Measurements from ENCODE around the gene TBC1D22A.

DNA sequence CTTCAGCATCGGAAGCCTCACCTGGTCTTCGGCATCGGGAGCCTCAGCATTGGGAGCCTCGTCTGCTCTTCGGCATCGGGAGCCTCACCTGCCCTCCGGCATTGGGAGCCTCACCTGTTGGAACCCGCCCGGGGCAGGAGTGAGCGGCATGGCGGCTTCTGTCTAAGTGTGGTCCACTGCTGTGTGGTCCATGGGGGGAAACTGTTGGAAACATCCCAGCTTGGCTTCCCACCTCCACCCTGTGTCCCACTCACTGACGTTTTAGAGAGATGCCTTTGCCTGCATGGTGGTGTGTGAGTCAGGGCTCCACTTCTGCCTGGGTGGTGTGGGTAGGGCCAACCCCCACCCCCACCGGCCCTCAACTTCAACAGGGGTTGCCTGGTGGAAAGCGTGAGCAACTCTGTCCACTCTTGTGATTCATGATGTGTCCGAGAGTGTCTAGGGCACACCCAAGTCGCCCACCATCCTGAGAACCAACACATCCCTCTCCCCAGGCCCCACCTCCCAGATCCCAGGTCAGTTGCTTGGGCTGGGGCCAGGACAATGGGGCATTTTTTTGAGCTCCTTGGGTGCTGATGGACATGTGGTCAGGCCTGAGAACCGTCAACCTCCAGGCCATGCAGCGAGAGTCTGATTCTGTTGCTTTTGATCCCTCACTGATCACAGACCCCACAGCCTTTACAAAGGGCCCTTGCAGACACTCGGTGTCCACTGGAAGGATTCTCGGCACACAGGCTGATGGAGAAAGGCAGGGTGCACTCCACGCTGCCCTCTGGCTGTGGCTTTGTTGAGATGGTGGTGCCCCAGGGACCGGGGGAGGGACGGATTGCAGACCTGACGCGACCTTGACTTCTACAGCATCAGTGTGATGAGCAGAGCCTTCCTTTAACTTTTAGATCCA lies 406.7 kb downstream of the TBC1D22A start:
- TF ChIP-seq CTCF (IDR thresholded peaks at IDR 0.05): peak in 1 of 5 experiments; percentile 13
- no peak for TF ChIP-seq EP300 (IDR thresholded peaks at IDR 0.05; ENCODE audit: low read depth)
- no peak for TF ChIP-seq POLR2AphosphoS5 (IDR thresholded peaks at IDR 0.05)

Measured in transverse colon (tissue), 4 donors.